Stimulated activated CD8-positive, alpha-beta memory T cell treated with anti-CD3 and anti-CD28 coated beads, Interleukin-7, amount 100 ng/mL, for 4 hours (primary cell): ENCODE data around the gene LYPD4.
"Not testable (repeated sequence)": the region's sequence is repeated elsewhere in the genome, so short reads cannot be mapped to it uniquely, and the experiment has no call there.

Experiments
- DNase-seq, 2 donors: peaks; one replicate each; pipeline ENCODE4 v3.0.0-alpha.2; 2020; ENCODE audit warnings: low read depth in 2 of 2

Gene LYPD4

DNA sequence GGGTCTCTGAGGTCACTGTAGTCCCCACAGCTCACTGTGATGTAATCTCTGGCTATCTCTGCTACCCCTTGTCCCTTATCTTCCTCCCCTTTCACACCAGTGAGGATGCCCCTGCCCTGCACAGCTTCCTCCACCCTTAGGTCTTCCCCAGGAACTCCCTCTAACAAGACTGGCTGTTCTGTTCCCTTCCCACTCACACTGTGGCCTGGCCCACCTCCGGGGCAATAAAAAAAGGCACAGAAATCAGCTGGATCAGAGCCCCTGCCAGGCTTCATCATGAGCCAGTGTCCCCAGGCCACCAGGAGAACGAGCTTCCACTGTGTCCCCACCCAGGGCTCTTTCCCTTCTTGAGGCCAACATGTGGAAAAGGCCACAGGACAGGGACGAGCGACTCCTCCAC, 43.5 kb downstream of the LYPD4 start:
- no peak for DNase-seq

DNA sequence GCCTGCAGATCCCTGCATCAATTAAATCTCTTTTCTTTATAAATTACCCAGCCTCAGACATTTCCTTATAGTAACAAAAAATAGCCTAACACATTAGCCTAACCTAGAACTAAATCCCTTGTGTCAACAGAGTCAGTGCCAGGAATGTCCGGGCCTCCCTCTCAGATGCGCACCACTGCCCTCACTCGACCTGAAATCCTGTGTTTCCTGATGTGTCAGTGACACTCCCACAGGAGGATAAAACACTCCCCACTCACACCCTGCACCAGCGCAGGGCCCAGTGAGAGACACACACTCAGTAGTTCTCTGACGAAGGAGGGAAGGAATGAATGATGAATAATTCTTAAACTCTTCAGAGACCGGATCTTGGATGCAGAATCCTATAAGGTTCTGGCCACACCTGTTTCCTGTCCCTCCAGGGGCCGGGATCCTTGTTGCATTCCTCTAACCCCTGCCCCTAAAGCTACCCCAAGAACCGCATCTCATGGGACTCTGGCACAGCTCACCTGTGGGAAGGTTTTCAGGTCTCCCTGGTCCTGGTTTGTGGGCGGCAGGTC, 45.0 kb downstream of the LYPD4 start:
- no peak for DNase-seq

DNA sequence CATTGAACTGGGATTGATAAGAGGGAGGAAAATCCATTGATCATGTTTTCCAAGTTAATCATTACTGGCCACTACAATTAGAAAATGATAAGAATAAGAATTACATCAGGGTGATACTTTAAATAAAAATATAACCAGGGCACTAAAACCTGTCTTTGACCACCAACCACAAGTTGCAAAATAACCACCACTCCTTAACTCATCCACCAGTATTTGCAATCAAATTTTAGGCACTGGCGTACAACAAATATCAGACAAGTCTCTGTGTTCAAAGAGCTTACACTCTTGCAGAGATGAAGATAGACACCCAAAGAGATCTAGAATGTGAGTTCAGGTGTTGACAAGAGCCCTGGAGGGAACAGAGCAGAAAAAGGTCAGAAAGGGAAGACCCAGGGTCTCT, 47.6 kb downstream of the LYPD4 start:
- DNase-seq: no peak

GRCh38 chr19:41796362-41796761, 48.1 kb downstream of the LYPD4 start, which contains the start of gene CEACAM3:
TSS of gene CEACAM3 (plus strand) at chr19:41796587. CDS start at chr19:41796678, 91 bp downstream.
- no peak for DNase-seq

DNA sequence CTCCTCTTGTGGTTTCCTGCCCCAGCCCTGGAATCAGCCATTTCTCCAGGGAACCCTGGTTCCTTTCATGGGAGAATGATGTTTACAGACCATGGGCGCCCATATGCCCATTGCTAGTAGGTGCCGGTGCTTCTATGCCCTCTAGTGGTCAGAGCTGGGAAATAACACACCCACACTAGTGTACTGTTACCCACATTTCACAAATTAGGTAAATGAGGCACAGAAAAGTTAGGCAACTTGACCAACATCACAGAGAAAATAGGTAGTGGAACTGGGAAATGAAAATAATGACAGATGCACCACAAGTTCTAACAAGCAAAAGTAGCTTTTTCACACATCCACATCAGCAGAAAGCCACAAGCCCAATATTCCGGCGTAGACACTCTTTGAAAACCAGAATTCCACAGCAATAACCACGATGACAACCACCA, 49.4 kb downstream of the LYPD4 start:
- DNase-seq: peak; percentile 34 to 42

DNA sequence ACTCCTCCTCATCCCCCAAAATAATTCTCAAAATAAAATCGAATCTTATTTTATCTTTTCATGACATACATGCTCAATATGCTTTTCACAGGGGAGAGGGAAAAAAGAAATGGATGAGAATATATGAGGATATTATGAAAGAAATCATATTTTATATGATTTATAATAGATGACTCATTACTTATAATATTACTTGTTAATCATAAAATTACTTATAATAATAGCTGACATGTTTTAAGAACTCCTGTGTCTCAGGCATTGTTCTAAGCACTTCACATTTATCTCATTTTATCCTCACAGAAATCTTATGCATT, 51.1 kb downstream of the LYPD4 start:
- no peak for DNase-seq

- peak in 1 of 2 donors; percentile 41 for DNase-seq
Observed at GRCh38 chr19:41792513-41793413, 51.7 kb downstream of the LYPD4 start.

GRCh38 chr19:41789053-41789452, 55.4 kb downstream of the LYPD4 start:
- DNase-seq: not testable (repeated sequence)

- not testable (repeated sequence) for DNase-seq
Observed at GRCh38 chr19:41788518-41788917, 56.0 kb downstream of the LYPD4 start.
